ENCODE measurements around the gene AK5. TPM values are rescaled to one million over a fixed set of nuclear protein-coding genes. Genes with fewer than 3 reads are reported as not detected.
"Not testable (repeated sequence)": the region's sequence is repeated elsewhere in the genome, so short reads cannot be mapped to it uniquely, and the experiment has no call there.

Gene AK5
- total and polyA plus RNA-seq, 2 of the 13 experiments (the other 11 are each of a cell fraction or from before 2014, with no cell fraction given), result not detected

DNA sequence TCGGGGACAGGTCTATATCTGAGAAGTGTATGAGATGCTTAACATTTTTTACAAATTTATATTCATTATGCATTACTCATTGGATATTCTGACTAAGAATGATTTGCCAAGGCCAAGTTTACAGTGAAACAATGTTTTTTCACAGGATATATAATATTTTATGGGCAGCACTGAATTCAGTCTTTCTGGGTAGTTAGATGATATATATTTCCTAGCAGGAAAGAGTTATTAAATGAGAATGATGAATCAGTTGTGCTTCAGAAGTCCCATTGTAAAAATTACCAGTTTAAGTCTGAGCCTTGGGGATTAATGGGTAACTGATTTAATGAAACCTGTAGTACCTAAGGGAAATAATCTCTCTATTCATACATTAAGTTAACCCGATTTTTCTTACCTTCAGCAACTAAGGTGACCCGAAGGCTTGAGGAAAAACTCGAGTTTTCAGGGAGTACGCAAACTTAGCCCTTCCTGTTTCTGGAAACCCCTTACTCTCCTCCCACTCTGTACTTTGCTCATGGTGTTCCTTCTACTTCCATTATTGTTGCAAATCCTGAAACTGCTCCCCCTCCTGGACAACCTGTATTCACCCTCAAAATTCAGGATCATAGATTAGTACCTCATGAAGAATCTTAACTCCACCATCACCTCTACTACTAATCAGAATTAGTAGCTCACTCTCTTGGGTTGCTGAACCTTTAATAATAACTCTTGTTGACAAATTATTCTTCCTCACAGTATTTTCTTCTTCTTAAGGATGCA lies 135.1 kb downstream of the AK5 start:
- no TSS peak for BruUV-seq (replicated peaks)
- Histone ChIP-seq H3K9me3 (ENCODE audit: low read length) (no peaks in the 10 kb centered on the region), H3K9ac (ENCODE audit: insufficient read depth, low read depth, low read length) (no peak overlapping the region), H3K4me3 (replicated peaks in 1 of 3; ENCODE audit: insufficient read depth in 1 of 3, low read depth in 2 of 3, low read length in 3 of 3) (no peak overlapping the region), H3K4me2 (ENCODE audit: low read depth, low read length) (no peak overlapping the region; the same call in 1 of the 2 replicates), H4K20me1 (ENCODE audit: insufficient read depth, low read length) (no peaks in the 10 kb centered on the region), H3K4me1 (ENCODE audit: insufficient read depth, low read length) (no peaks in the 10 kb centered on the region), H3K27me3 (ENCODE audit: control insufficient read depth in 1 of 2, insufficient read depth in 2 of 2, low read length in 2 of 2) (peaks cover 0 to 8% of the 10 kb centered on the region in 2 experiments; a peak in 1 of 5 replicates), H3K27ac (ENCODE audit: extremely low read length, insufficient read depth, low read length) (no peak overlapping the region), H3K36me3 (replicated peaks in 1 of 2; ENCODE audit: control insufficient read depth in 1 of 2, insufficient read depth in 2 of 2, low read length in 2 of 2) (no peaks in the 10 kb centered on the region), H3K79me2 (ENCODE audit: insufficient read depth, low read length) (no peaks in the 10 kb centered on the region), H2AFZ (ENCODE audit: low read length) (no peak overlapping the region)
- WGBS (ENCODE audit: low lambda C conversion rate), result 20% methylated on average over 5 of the region's 5 CpGs
- ATAC-seq (peak; percentile 59), DNase-seq (ENCODE audit: low spot score) (peak; percentile 14), FAIRE-seq (no peak)
- TF ChIP-seq SMARCE1 (IDR thresholded peaks at IDR 0.05; ENCODE audit: borderline replicate concordance), result no peak
- TF ChIP-seq, protein P1, sequence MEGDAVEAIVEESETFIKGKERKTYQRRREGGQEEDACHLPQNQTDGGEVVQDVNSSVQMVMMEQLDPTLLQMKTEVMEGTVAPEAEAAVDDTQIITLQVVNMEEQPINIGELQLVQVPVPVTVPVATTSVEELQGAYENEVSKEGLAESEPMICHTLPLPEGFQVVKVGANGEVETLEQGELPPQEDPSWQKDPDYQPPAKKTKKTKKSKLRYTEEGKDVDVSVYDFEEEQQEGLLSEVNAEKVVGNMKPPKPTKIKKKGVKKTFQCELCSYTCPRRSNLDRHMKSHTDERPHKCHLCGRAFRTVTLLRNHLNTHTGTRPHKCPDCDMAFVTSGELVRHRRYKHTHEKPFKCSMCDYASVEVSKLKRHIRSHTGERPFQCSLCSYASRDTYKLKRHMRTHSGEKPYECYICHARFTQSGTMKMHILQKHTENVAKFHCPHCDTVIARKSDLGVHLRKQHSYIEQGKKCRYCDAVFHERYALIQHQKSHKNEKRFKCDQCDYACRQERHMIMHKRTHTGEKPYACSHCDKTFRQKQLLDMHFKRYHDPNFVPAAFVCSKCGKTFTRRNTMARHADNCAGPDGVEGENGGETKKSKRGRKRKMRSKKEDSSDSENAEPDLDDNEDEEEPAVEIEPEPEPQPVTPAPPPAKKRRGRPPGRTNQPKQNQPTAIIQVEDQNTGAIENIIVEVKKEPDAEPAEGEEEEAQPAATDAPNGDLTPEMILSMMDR (CRISPR knock-in tag; IDR thresholded peaks at IDR 0.05), result peak; percentile 27; the same call in 1 of the 2 replicates
- in situ Hi-C loops (cut with HindIII; ENCODE audit: extremely low pct_ligation_motif_present, low pct_unique_long_range_greater_than_20kb), result no loop called here
- intact Hi-C loops (cut with micrococcal nuclease; ENCODE audit: unreplicated experiment), result no loop called here
- CTCF ChIA-PET (ENCODE audit: low intra/inter-chr PET ratio, low total read pairs), result no interaction called here
- POLR2A ChIA-PET, result no interaction called here

DNA sequence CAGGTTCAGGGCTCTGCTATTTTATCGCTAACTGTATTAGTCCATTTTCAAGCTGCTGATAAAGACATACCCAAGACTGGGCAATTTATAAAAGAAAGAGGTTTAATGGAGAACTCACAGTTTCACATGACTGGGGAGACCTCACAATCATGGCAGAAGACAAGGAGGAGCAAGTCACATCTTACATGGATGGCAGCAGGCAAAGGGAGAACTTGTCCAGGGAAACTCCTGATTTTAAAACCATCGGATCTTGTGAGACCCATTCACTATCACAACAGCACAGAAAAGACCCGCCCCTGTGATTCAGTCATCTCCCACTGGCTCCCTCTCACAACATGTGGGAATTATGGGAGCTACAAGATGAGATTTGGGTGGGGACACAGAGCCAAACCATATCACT lies 136.2 kb downstream of the AK5 start:
- H3K4me1 ChIP-seq (ENCODE audit: insufficient read depth, low read length); DNase-seq (ENCODE audit: low spot score); H3K9me3 ChIP-seq (ENCODE audit: low read length); POLR2A ChIA-PET; CTCF ChIA-PET (ENCODE audit: low intra/inter-chr PET ratio, low total read pairs); H3K4me3 ChIP-seq (replicated peaks in 1 of 3; ENCODE audit: insufficient read depth in 1 of 3, low read depth in 2 of 3, low read length in 3 of 3); H3K27me3 ChIP-seq (ENCODE audit: control insufficient read depth in 1 of 2, insufficient read depth in 2 of 2, low read length in 2 of 2); H2AFZ ChIP-seq (ENCODE audit: low read length); H3K79me2 ChIP-seq (ENCODE audit: insufficient read depth, low read length); in situ Hi-C loops (cut with HindIII; ENCODE audit: extremely low pct_ligation_motif_present, low pct_unique_long_range_greater_than_20kb); intact Hi-C loops (cut with micrococcal nuclease; ENCODE audit: unreplicated experiment); H3K9ac ChIP-seq (ENCODE audit: insufficient read depth, low read depth, low read length); BruUV-seq (replicated peaks); H4K20me1 ChIP-seq (ENCODE audit: insufficient read depth, low read length); FAIRE-seq; ATAC-seq; H3K4me2 ChIP-seq (ENCODE audit: low read depth, low read length); H3K36me3 ChIP-seq (replicated peaks in 1 of 2; ENCODE audit: control insufficient read depth in 1 of 2, insufficient read depth in 2 of 2, low read length in 2 of 2); H3K27ac ChIP-seq (ENCODE audit: extremely low read length, insufficient read depth, low read length): not testable (repeated sequence)
- 0 out of 2 replicates have a peak, but pooled peaks have one; percentile 59 for TF ChIP-seq ZNF431 (CRISPR knock-in tag; IDR thresholded peaks at IDR 0.05; ENCODE audit: borderline replicate concordance, low read depth)
- WGBS (ENCODE audit: low lambda C conversion rate), result 20% methylated on average over 3 of the region's 3 CpGs
